Activated CD4-positive, alpha-beta T cell treated with anti-CD3 and anti-CD28 coated beads for 36 hours (primary cell): ENCODE measurements around the gene ACTN1. TPM values are rescaled to one million over a fixed set of nuclear protein-coding genes. Genes with fewer than 3 reads are reported as not detected.

ENCODE experiments used
- ATAC-seq: fragments of 200-7000 bp; cut with Tn5 transposase; one replicate; pipeline ENCODE4 v1.10.0; 2021; ENCODE audit warnings: mild to moderate bottlenecking, moderate library complexity
- CTCF ChIA-PET: fragments of 350-600 bp; sonication (Branson Sonifier 250); formaldehyde crosslinking; loops from one replicate; lab custom pipeline; 2021; ENCODE audit warnings: antibody characterized with exemption; lab: Charles Lee
- POLR2A ChIA-PET: fragments of 350-600 bp; sonication (Branson Sonifier 250); formaldehyde crosslinking; loops from one replicate; lab custom pipeline; 2021; ENCODE audit warnings: antibody characterized with exemption, inconsistent platforms; lab: Charles Lee
- DNase-seq: peaks from one replicate; pipeline ENCODE4 v3.0.0-alpha.2; 2020
- H3K27ac Mint-ChIP-seq: one replicate; pipeline ENCODE4 v1.8.0; 2021; ENCODE audit warnings: mixed read lengths
- H3K27me3 Mint-ChIP-seq: one replicate; pipeline ENCODE4 v1.8.0; 2021; ENCODE audit warnings: mixed read lengths
- H3K36me3 Mint-ChIP-seq: one replicate; pipeline ENCODE4 v1.8.0; 2021; ENCODE audit warnings: low read depth, mixed read lengths
- H3K4me1 Mint-ChIP-seq: one replicate; pipeline ENCODE4 v1.8.0; 2021; ENCODE audit warnings: mixed read lengths
- H3K4me3 Mint-ChIP-seq: one replicate; pipeline ENCODE4 v1.8.0; 2021; ENCODE audit warnings: mild to moderate bottlenecking, moderate library complexity, mixed read lengths
- H3K9me3 Mint-ChIP-seq: one replicate; pipeline ENCODE4 v1.8.0; 2021; ENCODE audit warnings: low read depth, mixed read lengths
- intact Hi-C, 2 experiments: fragments of 100-400 bp; cut with DNase I in 1 of 2; cut with micrococcal nuclease in 1 of 2; formaldehyde crosslinking; loops; one replicate each; pipeline versions ENCODE4 v1.14.2 to v1.15.1; 2022 to 2024; cut with DNase I, micrococcal nuclease
- total RNA-seq, 2 experiments: library from RNA; stranded (reverse); gene quantifications; one replicate each; pipeline ENCODE4 v1.2.3, GENCODE V29; 2021

Gene ACTN1
- total RNA-seq, 2 experiments from 2014 or later = 92.8 to 146 TPM

GRCh38 chr14:68913516-68913915 lies 65.6 kb downstream of the ACTN1 start:
- Mint-ChIP-seq H3K27me3 (no peaks in the 10 kb centered on the region), H3K36me3 (peaks cover 26% of the 10 kb centered on the region), H3K9me3 (no peaks in the 10 kb centered on the region), H3K4me1 (peaks cover 37% of the 10 kb centered on the region), H3K4me3 (no peak overlapping the region), H3K27ac (no peak overlapping the region)
- intact Hi-C loops = no loop called here
- CTCF ChIA-PET = interaction anchor here (0.6 to 7.4 kb wide), 14 partner anchors 12 to 1089 kb away, joined by 3 to 70 read pairs (median 5); no protein-coding TSS in a partner anchor
- ATAC-seq (no peak), DNase-seq (no peak)
- POLR2A ChIA-PET = no interaction called here

GRCh38 chr14:68911594-68912227 lies 67.4 kb downstream of the ACTN1 start:
- CTCF ChIA-PET = interaction anchor here (0.5 to 7.4 kb wide), 54 partner anchors 8 to 222 kb away, joined by 3 to 70 read pairs (median 4); no protein-coding TSS in a partner anchor
- POLR2A ChIA-PET = interaction anchor here (1.6 kb wide), 1 partner anchor 196 kb away, joined by 3 read pairs; no protein-coding TSS in a partner anchor
- no peaks in the 10 kb centered on the region for H3K9me3 Mint-ChIP-seq
- intact Hi-C loops = loop anchor here (1.0 to 2.0 kb wide), 7 partner anchors 67 to 196 kb away; partner anchors contain the start of gene ACTN1 (in 1 of the 2)
- H3K27ac Mint-ChIP-seq = peak overlapping the region; percentile 58
- H3K36me3 Mint-ChIP-seq = peaks cover 24% of the 10 kb centered on the region
- peak; percentile 87 for DNase-seq
- H3K27me3 Mint-ChIP-seq = no peaks in the 10 kb centered on the region
- no peak overlapping the region for H3K4me3 Mint-ChIP-seq
- peak; percentile 91 for ATAC-seq
- H3K4me1 Mint-ChIP-seq = peaks cover 37% of the 10 kb centered on the region

- DNase-seq = peak; percentile 53
- Mint-ChIP-seq H3K27ac (peak overlapping the region; percentile 60), H3K27me3 (no peaks in the 10 kb centered on the region), H3K36me3 (peaks cover 22% of the 10 kb centered on the region), H3K4me1 (peaks cover 37% of the 10 kb centered on the region), H3K9me3 (no peaks in the 10 kb centered on the region), H3K4me3 (no peak overlapping the region)
- ChIA-PET POLR2A (interaction anchor here (1.6 kb wide), 1 partner anchor 197 kb away, joined by 3 read pairs; no protein-coding TSS in a partner anchor), CTCF (interaction anchor here (0.6 to 7.4 kb wide), 28 partner anchors 10 to 1821 kb away, joined by 3 to 70 read pairs (median 4); no protein-coding TSS in a partner anchor)
- intact Hi-C loops = loop anchor here (2.0 kb wide), 2 partner anchors 68 to 76 kb away; partner anchors contain the start of gene ACTN1 (in 1 of the 2)
- peak; percentile 76 for ATAC-seq
Observed at GRCh38 chr14:68910540-68910939, 68.6 kb downstream of the ACTN1 start.

GRCh38 chr14:68908803-68909202 lies 70.3 kb downstream of the ACTN1 start:
- Mint-ChIP-seq H3K9me3 (no peaks in the 10 kb centered on the region), H3K27me3 (no peaks in the 10 kb centered on the region), H3K36me3 (peaks cover 29% of the 10 kb centered on the region), H3K4me3 (no peak overlapping the region), H3K4me1 (peaks cover 37% of the 10 kb centered on the region), H3K27ac (peak overlapping the region; percentile 48)
- POLR2A ChIA-PET = no interaction called here
- CTCF ChIA-PET = interaction anchor here (0.6 to 7.4 kb wide), 6 partner anchors 25 to 199 kb away, joined by 3 to 70 read pairs (median 4); no protein-coding TSS in a partner anchor
- intact Hi-C loops = no loop called here
- ATAC-seq = no peak
- no peak for DNase-seq

GRCh38 chr14:68908201-68908600 lies 70.9 kb downstream of the ACTN1 start:
- ChIA-PET CTCF (interaction anchor here (0.6 to 1.4 kb wide), 4 partner anchors 25 to 183 kb away, joined by 3 to 4 read pairs (median 4); no protein-coding TSS in a partner anchor), POLR2A (no interaction called here)
- peaks cover 33% of the 10 kb centered on the region for H3K4me1 Mint-ChIP-seq
- DNase-seq = no peak
- H3K27ac Mint-ChIP-seq = no peak overlapping the region
- intact Hi-C loops = no loop called here
- H3K4me3 Mint-ChIP-seq = no peak overlapping the region
- H3K27me3 Mint-ChIP-seq = no peaks in the 10 kb centered on the region
- ATAC-seq = no peak
- H3K36me3 Mint-ChIP-seq = peaks cover 29% of the 10 kb centered on the region
- no peaks in the 10 kb centered on the region for H3K9me3 Mint-ChIP-seq

- H3K9me3 Mint-ChIP-seq = no peaks in the 10 kb centered on the region
- CTCF ChIA-PET = interaction anchor here (0.6 to 1.0 kb wide), 4 partner anchors 34 to 241 kb away, joined by 3 to 4 read pairs (median 3); no protein-coding TSS in a partner anchor
- H3K27me3 Mint-ChIP-seq = no peaks in the 10 kb centered on the region
- H3K36me3 Mint-ChIP-seq = peaks cover 36% of the 10 kb centered on the region
- intact Hi-C loops = no loop called here
- H3K4me1 Mint-ChIP-seq = peaks cover 15% of the 10 kb centered on the region
- DNase-seq (no peak), ATAC-seq (no peak)
- POLR2A ChIA-PET = no interaction called here
- no peak overlapping the region for H3K27ac Mint-ChIP-seq
- H3K4me3 Mint-ChIP-seq = no peak overlapping the region
Observed at GRCh38 chr14:68906439-68906838, 72.7 kb downstream of the ACTN1 start.

GRCh38 chr14:68905107-68905895 lies 73.8 kb downstream of the ACTN1 start:
- Mint-ChIP-seq H3K4me3 (no peak overlapping the region), H3K27me3 (no peaks in the 10 kb centered on the region), H3K36me3 (peaks cover 37% of the 10 kb centered on the region), H3K9me3 (no peaks in the 10 kb centered on the region), H3K27ac (no peak overlapping the region), H3K4me1 (peaks cover 4% of the 10 kb centered on the region)
- CTCF ChIA-PET = interaction anchor here (0.6 to 2.2 kb wide), 4 partner anchors 9 to 872 kb away, joined by 3 to 6 read pairs (median 4); no protein-coding TSS in a partner anchor
- ATAC-seq (no peak), DNase-seq (no peak)
- intact Hi-C loops = no loop called here
- POLR2A ChIA-PET = no interaction called here

- DNase-seq (no peak), ATAC-seq (no peak)
- H3K27ac Mint-ChIP-seq = no peak overlapping the region
- ChIA-PET POLR2A (no interaction called here), CTCF (interaction anchor here (0.6 to 0.8 kb wide), 2 partner anchors 29 to 188 kb away, joined by 3 read pairs; no protein-coding TSS in a partner anchor)
- peaks cover 16% of the 10 kb centered on the region for H3K4me1 Mint-ChIP-seq
- intact Hi-C loops = no loop called here
- H3K9me3 Mint-ChIP-seq = no peaks in the 10 kb centered on the region
- H3K36me3 Mint-ChIP-seq = peaks cover 40% of the 10 kb centered on the region
- H3K4me3 Mint-ChIP-seq = no peak overlapping the region
- H3K27me3 Mint-ChIP-seq = no peaks in the 10 kb centered on the region
Observed at GRCh38 chr14:68902357-68902756, 76.7 kb downstream of the ACTN1 start.

GRCh38 chr14:68899033-68899603 lies 80.0 kb downstream of the ACTN1 start:
- intact Hi-C loops = no loop called here
- ATAC-seq (peak; percentile 26), DNase-seq (no peak)
- H3K27me3 Mint-ChIP-seq = no peaks in the 10 kb centered on the region
- POLR2A ChIA-PET = no interaction called here
- H3K36me3 Mint-ChIP-seq = peaks cover 30% of the 10 kb centered on the region
- H3K9me3 Mint-ChIP-seq = no peaks in the 10 kb centered on the region
- no peak overlapping the region for H3K4me3 Mint-ChIP-seq
- CTCF ChIA-PET = no interaction called here
- peaks cover 22% of the 10 kb centered on the region for H3K4me1 Mint-ChIP-seq
- peak overlapping the region; percentile 30 for H3K27ac Mint-ChIP-seq

- Mint-ChIP-seq H3K27ac (peak overlapping the region; percentile 35), H3K4me1 (peaks cover 22% of the 10 kb centered on the region), H3K9me3 (no peaks in the 10 kb centered on the region), H3K36me3 (peaks cover 30% of the 10 kb centered on the region), H3K27me3 (no peaks in the 10 kb centered on the region), H3K4me3 (no peak overlapping the region)
- ChIA-PET CTCF (interaction anchor here (0.6 kb wide), 1 partner anchor 13 kb away, joined by 3 read pairs; no protein-coding TSS in a partner anchor), POLR2A (no interaction called here)
- DNase-seq (no peak), ATAC-seq (peak; percentile 4)
- intact Hi-C loops = no loop called here
Observed at GRCh38 chr14:68898248-68899032, 80.7 kb downstream of the ACTN1 start.
